Skeletal muscle cell (primary cell): ENCODE data around the gene NKAIN2.
"Not testable (repeated sequence)": the region's sequence is repeated elsewhere in the genome, so short reads cannot be mapped to it uniquely, and the experiment has no call there.

ENCODE experiments used
- DNase-seq: peaks from one replicate; pipeline ENCODE4 v3.0.0-alpha.2; 2010; ENCODE audit warnings: low read depth
- H3K4me3 ChIP-seq: 2 replicates; pipeline ENCODE4 v1.5.1; 2011; ENCODE audit warnings: low read depth, mild to moderate bottlenecking, control low read depth, low read length, moderate library complexity

Gene NKAIN2

GRCh38 chr6:124496334-124496733 lies 692.7 kb downstream of the NKAIN2 start:
- H3K4me3 ChIP-seq, result no peak overlapping the region
- DNase-seq, result no peak

GRCh38 chr6:124512431-124512830 lies 708.8 kb downstream of the NKAIN2 start:
- no peak for DNase-seq
- H3K4me3 ChIP-seq, result no peak overlapping the region

DNA sequence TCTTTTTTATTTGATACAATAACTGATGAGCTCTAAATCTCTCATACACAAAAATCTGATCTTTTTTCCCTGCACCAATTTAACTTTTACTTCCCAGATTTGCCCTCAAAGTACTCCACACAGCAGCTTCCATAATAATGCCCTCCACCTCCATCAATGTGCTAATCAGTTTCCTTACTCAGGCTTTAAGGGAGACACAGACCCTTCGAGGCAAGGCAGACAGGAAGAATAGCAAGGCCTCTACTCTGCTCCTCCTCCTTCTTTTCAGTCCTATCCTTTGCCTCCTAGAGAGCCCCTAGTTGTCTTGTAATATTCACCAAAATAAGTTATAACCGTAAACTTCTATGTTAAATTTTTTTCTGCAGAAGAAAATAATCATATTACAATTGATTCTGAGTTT lies 713.7 kb downstream of the NKAIN2 start:
- no peak for DNase-seq

GRCh38 chr6:124520514-124520913 lies 716.8 kb downstream of the NKAIN2 start:
- H3K4me3 ChIP-seq, result no peak overlapping the region
- no peak for DNase-seq

More for the DNA sequence above, 713.7 kb downstream of the NKAIN2 start:
- no peak overlapping the region for H3K4me3 ChIP-seq

DNA sequence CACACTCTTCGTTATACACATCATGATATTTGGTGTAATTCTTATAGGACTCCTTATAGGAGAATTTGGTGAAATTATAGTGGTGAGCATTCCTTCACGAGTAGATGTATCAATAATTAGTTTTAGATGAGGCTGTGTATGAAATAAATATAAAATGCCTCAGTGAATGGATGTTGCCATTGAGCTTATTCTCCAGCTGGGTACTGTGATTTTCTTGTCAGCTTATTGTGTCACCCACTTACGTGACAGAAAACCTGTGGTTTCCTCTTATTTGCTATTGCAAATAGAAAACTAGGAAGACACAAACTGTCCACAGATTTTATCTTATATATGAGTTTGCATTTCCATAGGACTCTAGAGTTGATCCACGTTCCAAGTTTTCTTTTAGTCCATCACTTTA lies 718.7 kb downstream of the NKAIN2 start:
- no peak for DNase-seq
- H3K4me3 ChIP-seq, result no peak overlapping the region

- no peak for DNase-seq
- H3K4me3 ChIP-seq, result no peak overlapping the region
Measured at GRCh38 chr6:124524491-124525200, 721.0 kb downstream of the NKAIN2 start.

DNA sequence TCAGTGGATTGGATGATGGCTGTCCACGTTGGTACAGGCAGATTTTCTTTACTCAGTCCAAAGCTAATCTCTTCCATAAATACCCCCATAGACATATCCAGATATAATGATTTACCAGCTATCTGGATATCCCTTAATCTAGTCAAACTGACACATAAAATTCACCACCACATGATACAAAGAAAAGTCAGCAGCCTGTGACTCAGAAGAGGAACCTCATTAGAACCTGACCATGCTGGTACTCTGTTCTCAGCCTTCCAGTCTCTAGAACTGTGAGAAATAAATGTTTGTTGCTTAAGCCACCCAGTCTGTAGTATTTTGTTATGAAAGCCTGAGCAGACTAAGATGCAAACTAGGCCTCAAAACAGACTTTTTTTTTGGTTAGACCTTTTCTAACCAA lies 727.3 kb downstream of the NKAIN2 start:
- DNase-seq, result no peak
- no peak overlapping the region for H3K4me3 ChIP-seq

- DNase-seq, result no peak
- H3K4me3 ChIP-seq, result no peak overlapping the region
Measured at GRCh38 chr6:124535299-124535698, 731.6 kb downstream of the NKAIN2 start.

- DNase-seq, result peak; percentile 7
- no peak overlapping the region for H3K4me3 ChIP-seq
Measured at GRCh38 chr6:124535746-124536145, 732.1 kb downstream of the NKAIN2 start.

DNA sequence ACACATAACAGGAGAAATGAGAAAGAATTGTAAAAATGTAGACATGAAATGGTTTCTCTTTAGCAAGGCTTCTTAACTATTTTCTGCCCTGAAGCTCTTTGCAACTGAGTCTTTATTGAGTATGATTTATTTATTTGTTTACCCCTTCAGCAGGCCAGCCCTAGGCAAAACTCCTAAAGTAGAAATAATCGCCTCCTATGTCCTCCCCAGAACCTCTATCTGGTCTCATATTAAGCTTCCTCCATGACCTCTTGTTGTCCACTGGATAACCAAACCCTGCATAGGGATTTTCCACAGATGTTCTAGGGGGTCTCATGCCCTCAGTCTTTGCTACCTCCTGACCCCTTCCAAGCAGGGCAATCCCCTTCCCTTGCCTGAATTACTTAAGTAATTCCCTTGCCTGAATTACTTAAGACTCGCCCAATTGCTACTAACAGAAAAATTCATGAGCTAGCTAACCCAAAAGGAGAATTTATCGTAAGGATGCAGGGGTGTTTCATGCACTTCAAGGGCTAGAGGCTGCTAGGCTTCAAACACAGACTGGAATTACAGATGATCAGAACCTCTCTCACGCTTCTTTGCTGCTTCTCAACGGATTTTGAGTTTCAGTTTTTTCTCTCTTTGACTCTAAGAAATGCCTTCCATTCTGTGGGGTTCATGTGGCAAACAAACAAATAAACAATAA lies 732.6 kb downstream of the NKAIN2 start:
- no peak for DNase-seq
- H3K4me3 ChIP-seq, result no peak overlapping the region

- no peak for DNase-seq
- no peak overlapping the region for H3K4me3 ChIP-seq
Measured at GRCh38 chr6:124536842-124537191, 733.2 kb downstream of the NKAIN2 start.

DNA sequence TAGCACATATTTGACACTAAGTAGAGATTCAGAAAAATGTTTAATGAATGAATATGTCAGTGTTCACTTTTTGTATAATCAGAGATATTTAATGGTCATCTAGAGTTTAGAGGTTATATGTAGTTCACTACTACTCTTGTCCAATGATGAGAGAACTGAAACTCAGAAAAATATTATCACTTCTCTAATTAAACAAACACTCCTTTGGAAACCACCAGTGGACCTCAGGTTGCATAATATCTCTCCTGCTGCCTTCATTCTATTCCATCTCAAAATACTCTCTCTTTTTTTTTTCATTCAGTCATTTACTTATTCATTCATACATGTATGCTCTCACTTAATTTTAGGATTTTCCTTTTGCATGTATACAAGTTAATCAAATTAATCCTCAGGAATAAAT lies 735.4 kb downstream of the NKAIN2 start:
- no peak overlapping the region for H3K4me3 ChIP-seq
- no peak for DNase-seq

- no peak overlapping the region for H3K4me3 ChIP-seq
- no peak for DNase-seq
Measured at GRCh38 chr6:124541573-124541972, 737.9 kb downstream of the NKAIN2 start.

DNA sequence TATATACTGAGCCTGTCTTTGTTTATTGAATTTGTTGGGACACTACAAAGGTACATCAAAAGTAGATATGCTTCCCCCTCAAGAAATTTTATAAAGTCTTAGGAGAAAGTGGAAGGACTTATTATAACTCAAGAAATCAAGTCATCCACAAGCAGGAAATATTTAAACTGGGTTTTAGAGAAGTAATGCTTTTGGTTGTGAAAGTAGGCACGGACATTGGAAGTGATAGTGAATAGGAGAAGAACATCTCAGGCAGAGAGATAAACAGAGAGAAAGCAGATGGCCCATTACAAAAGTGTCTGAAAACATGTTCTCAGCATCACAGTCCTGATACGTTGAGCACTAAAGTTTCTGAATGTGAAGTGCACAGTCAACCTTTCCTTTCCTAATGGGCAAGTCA lies 742.9 kb downstream of the NKAIN2 start:
- no peak for DNase-seq
- H3K4me3 ChIP-seq, result no peak overlapping the region

DNA sequence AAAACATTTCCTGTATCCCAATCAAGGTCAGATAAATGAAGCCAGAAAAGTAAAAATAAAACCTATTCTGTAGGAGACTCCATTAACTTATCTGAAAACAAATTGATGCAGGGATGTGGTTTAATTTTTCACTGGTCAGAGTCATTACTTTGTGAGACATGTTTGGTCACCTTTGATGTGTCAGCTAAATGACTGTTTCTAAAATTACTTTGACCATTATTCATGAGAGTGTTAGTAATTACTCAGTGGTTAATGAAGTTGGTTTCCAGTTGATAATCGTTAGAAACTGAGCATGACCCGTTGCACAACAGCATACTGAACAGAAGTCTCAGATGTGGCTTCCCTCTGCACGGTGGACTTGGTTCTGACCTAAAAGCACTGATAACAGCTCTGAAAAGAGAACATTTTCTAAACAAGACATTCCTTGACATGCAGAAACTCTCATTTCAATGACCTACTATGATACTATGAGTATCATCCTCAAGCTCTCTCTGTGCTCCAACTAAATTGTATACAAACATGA lies 748.1 kb downstream of the NKAIN2 start:
- no peak overlapping the region for H3K4me3 ChIP-seq
- no peak for DNase-seq

GRCh38 chr6:124557873-124558272 lies 754.2 kb downstream of the NKAIN2 start:
- DNase-seq, result no peak
- no peak overlapping the region for H3K4me3 ChIP-seq

GRCh38 chr6:124560078-124560477 lies 756.4 kb downstream of the NKAIN2 start:
- not testable (repeated sequence) for DNase-seq, H3K4me3 ChIP-seq

DNA sequence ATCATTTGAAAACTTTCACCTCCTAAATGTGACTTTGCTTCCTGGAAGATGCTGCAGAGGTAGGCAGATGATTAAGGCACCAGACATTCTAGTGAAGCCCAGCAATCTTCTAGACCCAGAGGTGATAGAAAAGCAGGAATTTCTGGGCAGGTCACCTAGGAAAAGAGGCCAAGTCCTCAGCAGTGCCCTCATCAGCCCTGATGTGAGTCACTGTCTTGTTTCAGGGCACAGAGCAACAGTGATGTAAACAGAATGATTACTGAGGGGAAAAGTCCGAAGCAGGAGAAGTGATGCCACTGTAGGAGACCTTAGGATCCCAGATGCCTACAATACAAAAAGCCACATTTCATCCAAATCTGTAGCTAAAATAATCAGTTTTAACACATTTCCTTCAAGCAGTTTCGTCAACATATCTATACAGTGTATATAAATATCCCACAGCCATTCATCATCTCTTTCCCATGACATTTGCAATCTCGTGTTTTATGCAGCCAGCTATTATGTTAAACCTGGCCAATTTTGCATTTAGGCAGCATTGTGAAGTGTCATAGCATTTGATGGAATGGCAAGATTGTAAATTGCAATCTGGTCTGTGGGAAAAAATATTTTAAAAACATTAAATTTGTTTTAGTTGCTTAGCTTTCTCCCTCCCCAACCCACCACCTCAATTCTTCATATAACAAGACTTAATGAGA lies 757.4 kb downstream of the NKAIN2 start:
- no peak overlapping the region for H3K4me3 ChIP-seq

GRCh38 chr6:124561635-124562130 lies 758.0 kb downstream of the NKAIN2 start:
- H3K4me3 ChIP-seq, result no peak overlapping the region
- DNase-seq, result no peak

More for the DNA sequence above, 757.4 kb downstream of the NKAIN2 start:
- DNase-seq, result no peak

- not testable (repeated sequence) for DNase-seq, H3K4me3 ChIP-seq
Measured at GRCh38 chr6:124564125-124564524, 760.5 kb downstream of the NKAIN2 start.
